Thoracic aorta (tissue), 2 donors: Measurements from ENCODE around the gene CNOT1. TPM values are rescaled to one million over a fixed set of nuclear protein-coding genes. Genes with fewer than 3 reads are reported as not detected.

ENCODE experiments used
- ATAC-seq: fragments of 150-250 bp; one replicate; pipeline ENCODE4 v1.8.0; 2017; ENCODE audit warnings: low read depth; ENCODE audit not compliant: insufficient number of reproducible peaks, low FRiP score
- DNase-seq: peaks from one replicate; pipeline ENCODE4 v3.0.0-alpha.2; 2020; ENCODE audit warnings: low spot score
- H3K27ac ChIP-seq, 2 donors: fragments of 200-600 bp; sonication (generic); 1 replicate in 1 of 2; 2 replicates in 1 of 2; pipeline ENCODE4 v1.5.1; 2016; ENCODE audit warnings: mild to moderate bottlenecking in 2 of 2, moderate library complexity in 2 of 2
- H3K27me3 ChIP-seq: fragments of 200-600 bp; sonication (generic); replicated peaks from 2 replicates; pipeline ENCODE4 v1.6.0; 2016; ENCODE audit warnings: mild to moderate bottlenecking; ENCODE audit not compliant: insufficient read depth
- H3K36me3 ChIP-seq: fragments of 200-600 bp; sonication (generic); one replicate; pipeline ENCODE4 v1.5.1; 2016
- H3K4me1 ChIP-seq, 2 donors: fragments of 200-600 bp; sonication (generic); 1 replicate in 1 of 2; 2 replicates in 1 of 2; pipeline versions ENCODE4 v1.5.1 to v1.6.0; 2016; ENCODE audit warnings: low read depth in 2 of 2, mild to moderate bottlenecking in 1 of 2; ENCODE audit not compliant: control insufficient read depth in 1 of 2
- H3K4me3 ChIP-seq: fragments of 200-600 bp; sonication (generic); 2 replicates; pipeline ENCODE4 v1.5.1; 2016; ENCODE audit warnings: mild to moderate bottlenecking
- H3K9me3 ChIP-seq: fragments of 200-600 bp; sonication (generic); 2 replicates; pipeline ENCODE4 v1.5.1; 2016
- CTCF ChIP-seq: fragments of 200-600 bp; sonication (generic); IDR thresholded peaks from one replicate; pipeline ENCODE4 v1.5.1; 2019; ENCODE audit warnings: antibody characterized with exemption
- total RNA-seq, 2 donors: library from RNA; depleted of rRNA; stranded (reverse); fragments of >200 nt; gene quantifications; one replicate each; pipeline versions ENCODE4 v1.1.0 to v1.2.3, GENCODE V29; 2016

Gene CNOT1
- total RNA-seq, 2 donors from 2014 or later: 54.8 to 112 TPM

GRCh38 chr16:58507195-58507962, 122.2 kb downstream of the CNOT1 start:
- DNase-seq (no peak), ATAC-seq (no peak)
- H3K4me1 ChIP-seq: no peaks in the 10 kb centered on the region
- H3K36me3 ChIP-seq: no peaks in the 10 kb centered on the region
- no peaks in the 10 kb centered on the region for H3K9me3 ChIP-seq
- H3K27ac ChIP-seq: no peak overlapping the region
- H3K27me3 ChIP-seq: no peaks in the 10 kb centered on the region
- no peak for TF ChIP-seq CTCF
- no peak overlapping the region for H3K4me3 ChIP-seq

- Histone ChIP-seq H3K36me3 (no peaks in the 10 kb centered on the region), H3K27ac (no peak overlapping the region), H3K4me3 (no peak overlapping the region), H3K9me3 (no peaks in the 10 kb centered on the region), H3K4me1 (peaks cover 0 to 2% of the 10 kb centered on the region in 2 donors), H3K27me3 (no peaks in the 10 kb centered on the region)
- ATAC-seq: no peak
- no peak for DNase-seq
- TF ChIP-seq CTCF: no peak
Measured at GRCh38 chr16:58506241-58507194, 123.1 kb downstream of the CNOT1 start.

DNA sequence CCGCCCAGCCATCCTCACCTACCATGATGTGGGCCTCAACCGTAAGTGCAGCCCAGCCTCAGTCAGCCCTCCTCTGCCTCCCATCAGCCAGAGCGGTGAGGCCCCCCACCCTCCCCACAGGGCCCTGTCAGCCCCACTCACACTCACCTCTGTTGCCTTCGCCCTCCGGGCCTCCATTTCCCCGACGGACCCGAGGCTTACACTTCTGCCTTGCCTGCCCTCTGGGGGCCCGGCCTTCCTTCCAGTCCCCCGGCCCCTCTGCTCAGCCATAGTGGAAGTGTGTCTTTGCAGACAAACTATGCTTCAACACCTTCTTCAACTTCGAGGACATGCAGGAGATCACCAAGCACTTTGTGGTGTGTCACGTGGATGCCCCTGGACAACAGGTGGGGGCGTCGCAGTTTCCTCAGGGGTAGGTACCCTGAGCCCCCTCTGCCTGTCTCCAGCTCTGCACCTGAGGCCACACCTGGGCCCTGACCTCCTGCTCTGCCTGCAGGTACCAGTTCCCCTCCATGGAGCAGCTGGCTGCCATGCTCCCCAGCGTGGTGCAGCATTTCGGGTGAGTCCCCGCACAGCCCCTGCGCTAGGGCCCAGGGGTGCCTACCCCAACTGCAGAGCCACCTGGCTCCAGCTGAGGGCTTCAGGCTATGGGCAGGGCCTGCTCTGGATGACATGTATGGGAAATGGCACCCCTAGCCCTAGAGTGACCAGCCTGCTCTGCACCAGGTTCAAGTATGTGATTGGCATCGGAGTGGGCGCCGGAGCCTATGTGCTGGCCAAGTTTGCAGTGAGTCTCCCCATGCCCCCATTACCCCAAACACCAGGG, 125.5 kb downstream of the CNOT1 start:
- TF ChIP-seq CTCF: no peak
- no peak overlapping the region for H3K27ac ChIP-seq
- ATAC-seq (no peak), DNase-seq (no peak)
- peaks cover 3 to 16% of the 10 kb centered on the region in 2 donors for H3K4me1 ChIP-seq
- no peaks in the 10 kb centered on the region for H3K27me3 ChIP-seq
- no peaks in the 10 kb centered on the region for H3K9me3 ChIP-seq
- no peaks in the 10 kb centered on the region for H3K36me3 ChIP-seq
- H3K4me3 ChIP-seq: no peak overlapping the region

DNA sequence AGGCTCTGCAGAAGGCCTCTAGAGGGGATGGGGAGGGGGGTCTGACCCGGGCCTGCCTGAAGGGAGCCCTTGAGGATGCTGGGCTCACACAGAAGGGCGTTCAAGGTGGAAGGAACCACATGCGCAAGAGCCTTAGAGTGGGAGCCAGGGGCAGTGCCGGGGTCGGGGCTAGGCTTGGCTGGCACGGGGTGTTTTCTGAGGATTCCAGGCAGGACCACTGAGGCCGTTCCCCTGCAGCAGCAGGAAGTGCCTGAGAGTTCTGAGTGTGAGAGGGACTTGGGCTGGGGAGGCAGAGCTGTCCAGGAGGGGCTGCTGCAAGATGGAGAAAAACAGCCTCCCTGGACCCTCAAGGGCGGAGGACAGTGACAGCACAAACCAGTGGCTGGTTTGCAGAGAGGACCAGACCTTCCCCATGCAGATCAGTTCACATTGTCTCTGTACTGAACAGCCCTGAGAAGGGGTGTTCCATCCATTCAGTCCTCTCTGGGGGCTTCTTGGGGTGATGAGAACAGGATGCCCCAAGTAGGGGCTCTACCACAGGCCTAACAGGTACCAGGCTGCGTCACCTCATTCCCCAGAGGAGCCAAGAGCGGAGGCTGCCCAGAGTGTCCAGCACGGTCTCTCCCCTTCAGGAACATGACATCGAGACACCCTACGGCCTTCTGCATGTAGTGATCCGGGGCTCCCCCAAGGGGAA, 126.3 kb downstream of the CNOT1 start:
- TF ChIP-seq CTCF: no peak
- DNase-seq (no peak), ATAC-seq (no peak)
- no peak overlapping the region for H3K27ac ChIP-seq
- peaks cover 3 to 16% of the 10 kb centered on the region in 2 donors for H3K4me1 ChIP-seq
- no peaks in the 10 kb centered on the region for H3K36me3 ChIP-seq
- no peaks in the 10 kb centered on the region for H3K27me3 ChIP-seq
- no peaks in the 10 kb centered on the region for H3K9me3 ChIP-seq
- H3K4me3 ChIP-seq: no peak overlapping the region
